Measurements from ENCODE around the gene CLVS2. TPM values are rescaled to one million over a fixed set of nuclear protein-coding genes. Genes with fewer than 3 reads are reported as not detected.

CLVS2 gene
- total RNA-seq, 1 donor from 2014 or later, result 0.04 TPM

DNA sequence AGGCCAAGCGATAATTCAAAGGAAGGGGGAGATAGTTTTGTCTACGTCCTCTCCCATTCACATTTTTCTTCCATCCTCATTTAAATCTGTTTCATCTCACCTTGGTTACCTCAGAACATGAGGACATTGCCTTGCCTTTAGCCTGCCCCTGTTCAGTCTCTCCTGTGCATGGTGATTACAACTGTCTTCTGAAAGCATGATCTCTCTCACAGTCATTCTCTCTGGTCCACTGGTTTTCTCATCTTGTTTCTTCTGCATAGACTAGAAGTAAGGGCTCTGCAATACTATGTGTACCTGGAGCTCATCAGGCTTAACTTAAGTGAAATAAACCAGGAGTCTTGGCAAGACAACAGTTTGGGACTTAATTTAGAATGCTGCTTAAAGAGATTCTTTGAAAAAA lies 31.4 kb downstream of the CLVS2 start:
- TF ChIP-seq, protein P1, sequence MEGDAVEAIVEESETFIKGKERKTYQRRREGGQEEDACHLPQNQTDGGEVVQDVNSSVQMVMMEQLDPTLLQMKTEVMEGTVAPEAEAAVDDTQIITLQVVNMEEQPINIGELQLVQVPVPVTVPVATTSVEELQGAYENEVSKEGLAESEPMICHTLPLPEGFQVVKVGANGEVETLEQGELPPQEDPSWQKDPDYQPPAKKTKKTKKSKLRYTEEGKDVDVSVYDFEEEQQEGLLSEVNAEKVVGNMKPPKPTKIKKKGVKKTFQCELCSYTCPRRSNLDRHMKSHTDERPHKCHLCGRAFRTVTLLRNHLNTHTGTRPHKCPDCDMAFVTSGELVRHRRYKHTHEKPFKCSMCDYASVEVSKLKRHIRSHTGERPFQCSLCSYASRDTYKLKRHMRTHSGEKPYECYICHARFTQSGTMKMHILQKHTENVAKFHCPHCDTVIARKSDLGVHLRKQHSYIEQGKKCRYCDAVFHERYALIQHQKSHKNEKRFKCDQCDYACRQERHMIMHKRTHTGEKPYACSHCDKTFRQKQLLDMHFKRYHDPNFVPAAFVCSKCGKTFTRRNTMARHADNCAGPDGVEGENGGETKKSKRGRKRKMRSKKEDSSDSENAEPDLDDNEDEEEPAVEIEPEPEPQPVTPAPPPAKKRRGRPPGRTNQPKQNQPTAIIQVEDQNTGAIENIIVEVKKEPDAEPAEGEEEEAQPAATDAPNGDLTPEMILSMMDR (IDR thresholded peaks at IDR 0.05; ENCODE audit: insufficient read depth, low read length, poor library complexity, severe bottlenecking), result no peak
- H3K36me3 ChIP-seq (ENCODE audit: control insufficient read depth, insufficient read depth, low read length), result no peaks in the 10 kb centered on the region

DNA sequence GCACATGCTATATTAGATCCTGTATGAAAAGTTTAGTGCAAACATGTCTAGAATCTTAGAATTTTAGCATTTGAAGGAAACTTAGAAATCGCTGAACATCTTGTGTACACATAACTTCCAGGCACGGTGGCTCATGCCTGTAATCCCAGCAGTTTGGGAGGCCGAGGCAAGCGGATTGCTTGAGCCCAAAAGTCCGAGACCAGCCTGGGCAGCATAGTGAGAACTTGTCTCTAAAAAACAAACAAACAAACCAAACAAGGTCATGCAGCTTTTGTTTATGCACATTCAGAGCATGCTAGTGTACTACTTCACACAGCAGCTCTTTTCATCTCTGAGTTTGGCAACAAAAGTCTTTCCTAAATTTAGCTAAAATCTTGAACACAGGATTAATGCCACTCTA lies 32.2 kb downstream of the CLVS2 start:
- H3K27me3 ChIP-seq (ENCODE audit: control insufficient read depth, insufficient read depth, low read length), result no peaks in the 10 kb centered on the region
- no peaks in the 10 kb centered on the region for H3K36me3 ChIP-seq (ENCODE audit: control insufficient read depth, insufficient read depth, low read length)
- no peak for DNase-seq (ENCODE audit: low read depth)
- no peak overlapping the region for H3K4me3 ChIP-seq (ENCODE audit: low read depth, low read length)
- TF ChIP-seq, protein P1 (IDR thresholded peaks at IDR 0.05; ENCODE audit: insufficient read depth, low read length, poor library complexity, severe bottlenecking), result no peak

More for the DNA sequence above, 31.4 kb downstream of the CLVS2 start:
- no peak overlapping the region for H3K4me3 ChIP-seq (ENCODE audit: low read depth, low read length)
- DNase-seq (ENCODE audit: low read depth), result no peak
- no peaks in the 10 kb centered on the region for H3K27me3 ChIP-seq (ENCODE audit: control insufficient read depth, insufficient read depth, low read length)

DNA sequence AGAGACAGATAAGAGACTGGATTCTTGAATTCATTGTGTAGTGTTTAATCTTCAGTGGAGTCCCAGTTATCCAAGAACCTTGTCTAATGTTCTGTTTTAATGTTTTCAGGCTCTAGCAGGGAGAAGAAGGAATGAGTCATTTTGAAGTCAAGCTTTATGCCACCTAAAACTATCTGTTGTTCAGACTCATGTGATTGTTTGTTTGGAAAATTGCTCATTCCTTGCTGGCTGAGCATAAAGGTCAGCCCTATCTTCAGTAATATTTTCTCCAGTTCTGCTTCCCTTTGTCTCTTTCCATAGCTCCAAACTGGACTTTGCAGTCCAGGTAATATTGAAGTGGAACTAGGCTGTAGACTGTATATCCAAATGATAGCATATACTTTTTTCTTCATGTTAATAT lies 34.2 kb downstream of the CLVS2 start:
- Histone ChIP-seq H3K4me3 (ENCODE audit: low read depth, low read length) (no peak overlapping the region), H3K36me3 (ENCODE audit: control insufficient read depth, insufficient read depth, low read length) (no peaks in the 10 kb centered on the region), H3K27me3 (ENCODE audit: control insufficient read depth, insufficient read depth, low read length) (no peaks in the 10 kb centered on the region)
- peak; percentile 2 for DNase-seq (ENCODE audit: low read depth)
- TF ChIP-seq, protein P1 (IDR thresholded peaks at IDR 0.05; ENCODE audit: insufficient read depth, low read length, poor library complexity, severe bottlenecking), result no peak

DNA sequence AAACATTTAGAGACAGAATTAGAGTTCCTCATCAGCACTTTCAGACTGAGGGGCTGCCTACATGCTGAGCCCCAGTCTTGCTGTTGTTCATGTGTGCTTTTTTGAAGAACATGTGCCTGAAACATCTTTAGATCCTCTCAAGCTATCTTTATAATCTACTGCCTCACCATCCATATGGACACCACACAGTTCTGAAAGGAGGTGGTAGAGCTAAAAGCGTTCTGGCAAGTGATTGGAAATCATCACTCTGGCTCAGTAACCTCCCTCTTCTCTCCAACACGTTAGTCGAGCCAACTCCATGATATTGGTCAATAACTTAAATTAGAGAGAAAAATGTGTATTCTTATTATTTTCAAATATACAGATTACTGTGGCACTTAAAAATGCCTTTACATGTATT lies 40.6 kb downstream of the CLVS2 start:
- no peak for DNase-seq (ENCODE audit: low read depth)
- no peak overlapping the region for H3K4me3 ChIP-seq (ENCODE audit: low read depth, low read length)
- H3K36me3 ChIP-seq (ENCODE audit: control insufficient read depth, insufficient read depth, low read length), result no peaks in the 10 kb centered on the region
- no peaks in the 10 kb centered on the region for H3K27me3 ChIP-seq (ENCODE audit: control insufficient read depth, insufficient read depth, low read length)
- TF ChIP-seq, protein P1 (IDR thresholded peaks at IDR 0.05; ENCODE audit: insufficient read depth, low read length, poor library complexity, severe bottlenecking), result no peak

DNA sequence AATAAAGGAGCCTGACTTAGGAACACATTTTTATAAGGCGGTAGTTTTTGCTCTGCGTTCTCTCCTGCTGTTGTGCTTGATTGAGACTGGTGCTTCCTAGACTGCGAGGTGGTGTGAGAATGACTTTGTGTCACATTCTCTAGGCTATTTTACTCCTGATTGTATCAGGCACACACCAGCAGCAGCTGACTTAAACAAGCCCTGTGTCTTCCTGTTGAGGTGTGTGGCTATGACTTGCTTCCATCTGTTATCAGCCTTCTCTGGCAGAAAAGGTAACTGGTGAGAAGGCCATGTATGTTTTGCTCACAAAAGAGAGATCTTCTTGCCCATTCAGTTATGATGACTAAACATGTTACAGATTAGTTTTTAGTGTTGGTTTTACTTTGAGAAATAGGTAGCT lies 43.4 kb downstream of the CLVS2 start:
- Histone ChIP-seq H3K4me3 (ENCODE audit: low read depth, low read length) (no peak overlapping the region), H3K27me3 (ENCODE audit: control insufficient read depth, insufficient read depth, low read length) (no peaks in the 10 kb centered on the region), H3K36me3 (ENCODE audit: control insufficient read depth, insufficient read depth, low read length) (no peaks in the 10 kb centered on the region)
- DNase-seq (ENCODE audit: low read depth), result no peak
- TF ChIP-seq, protein P1 (IDR thresholded peaks at IDR 0.05; ENCODE audit: insufficient read depth, low read length, poor library complexity, severe bottlenecking), result no peak

- DNase-seq (ENCODE audit: low read depth), result no peak
- TF ChIP-seq, protein P1 (IDR thresholded peaks at IDR 0.05; ENCODE audit: insufficient read depth, low read length, poor library complexity, severe bottlenecking), result no peak
- no peaks in the 10 kb centered on the region for H3K27me3 ChIP-seq (ENCODE audit: control insufficient read depth, insufficient read depth, low read length)
- H3K4me3 ChIP-seq (ENCODE audit: low read depth, low read length), result no peak overlapping the region
- H3K36me3 ChIP-seq (ENCODE audit: control insufficient read depth, insufficient read depth, low read length), result no peaks in the 10 kb centered on the region
Measured at GRCh38 chr6:123042401-123042800, 46.4 kb downstream of the CLVS2 start.
